GM23338 (cell line): ENCODE measurements around the gene SPPL2A.
"Not testable (repeated sequence)": the region's sequence is repeated elsewhere in the genome, so short reads cannot be mapped to it uniquely, and the experiment has no call there.

Experiments used
- CREB1 ChIP-seq: fragments of 250-450 bp; sonication (Bioruptor Pico); IDR thresholded peaks from 2 replicates; pipeline ENCODE4 v1.5.0; 2020; ENCODE audit warnings: low read depth, mild to moderate bottlenecking, moderate library complexity
- CTCF ChIP-seq, 2 experiments: fragments of 200-600 bp in 1 of 2; sonication (generic) in 1 of 2; conservative IDR thresholded peaks; 2 replicates each; pipeline versions ENCODE4 v1.5.1 to v1.6.1; 2016 to 2017; ENCODE audit warnings: antibody characterized with exemption in 2 of 2, low read depth in 2 of 2, mild to moderate bottlenecking in 2 of 2, moderate library complexity in 1 of 2
- ETS1 ChIP-seq: IDR thresholded peaks from 2 replicates; pipeline ENCODE4 v1.6.1; 2016; ENCODE audit warnings: antibody characterized with exemption
- EZH2 ChIP-seq: fragments of 200-600 bp; sonication (generic); IDR thresholded peaks from one replicate; pipeline ENCODE4 v1.8.0; 2017; ENCODE audit warnings: antibody characterized with exemption, mild to moderate bottlenecking, low read depth; ENCODE audit not compliant: unreplicated experiment
- EZH2phosphoT487 ChIP-seq: fragments of 200-600 bp; sonication (generic); IDR thresholded peaks from one replicate; pipeline ENCODE4 v1.8.1; 2018; ENCODE audit warnings: antibody characterized with exemption; ENCODE audit not compliant: unreplicated experiment
- JUNB ChIP-seq: IDR thresholded peaks from one replicate; pipeline ENCODE4 v1.6.1; 2016; ENCODE audit warnings: antibody characterized with exemption; ENCODE audit not compliant: unreplicated experiment
- NANOG ChIP-seq: IDR thresholded peaks from 2 replicates; pipeline ENCODE4 v1.6.1; 2016; ENCODE audit warnings: antibody characterized with exemption, borderline replicate concordance
- POLR2AphosphoS5 ChIP-seq: IDR thresholded peaks from 2 replicates; pipeline ENCODE4 v1.6.1; 2016; ENCODE audit warnings: antibody characterized with exemption, low read depth
- REST ChIP-seq: IDR thresholded peaks from one replicate; pipeline ENCODE4 v1.6.1; 2018; ENCODE audit warnings: antibody characterized with exemption; ENCODE audit not compliant: unreplicated experiment
- STAT1 ChIP-seq: IDR thresholded peaks from one replicate; pipeline ENCODE4 v1.6.1; 2016; ENCODE audit warnings: antibody characterized with exemption; ENCODE audit not compliant: unreplicated experiment
- ZNF114 ChIP-seq: fragments of 250-450 bp; sonication (Bioruptor Pico); IDR thresholded peaks from 2 replicates; pipeline ENCODE4 v1.5.0; 2020; ENCODE audit warnings: mild to moderate bottlenecking, moderate library complexity
- ZNF331 ChIP-seq: fragments of 250-450 bp; sonication (Bioruptor Pico); IDR thresholded peaks from 2 replicates; pipeline ENCODE4 v1.5.0; 2020; ENCODE audit warnings: low read depth, mild to moderate bottlenecking, moderate library complexity
- ZNF462 ChIP-seq: fragments of 250-450 bp; sonication (Bioruptor Pico); IDR thresholded peaks from 2 replicates; pipeline ENCODE4 v1.5.0; 2020; ENCODE audit warnings: mild to moderate bottlenecking, moderate library complexity

GRCh38 chr15:50812181-50812506 lies 46.6 kb upstream of the SPPL2A start:
- not testable (repeated sequence) for TF ChIP-seq EZH2phosphoT487; CTCF (conservative IDR thresholded peaks at IDR 0.05; ENCODE audit: low read depth in 2 of 2); REST; NANOG; POLR2AphosphoS5; ETS1; EZH2; STAT1; JUNB; ZNF331 (CRISPR knock-in tag); CREB1 (CRISPR knock-in tag); ZNF462; ZNF114 (CRISPR knock-in tag)
